LNCAP (cell line): ENCODE results near the gene MICAL3.

Experiments
- TF ChIP-seq, protein P1 (sequence below): fragments of 450-650 bp; IDR thresholded peaks from 2 replicates; pipeline ENCODE4 v1.5.1; 2017; ENCODE audit warnings: mild to moderate bottlenecking

MICAL3 gene

DNA sequence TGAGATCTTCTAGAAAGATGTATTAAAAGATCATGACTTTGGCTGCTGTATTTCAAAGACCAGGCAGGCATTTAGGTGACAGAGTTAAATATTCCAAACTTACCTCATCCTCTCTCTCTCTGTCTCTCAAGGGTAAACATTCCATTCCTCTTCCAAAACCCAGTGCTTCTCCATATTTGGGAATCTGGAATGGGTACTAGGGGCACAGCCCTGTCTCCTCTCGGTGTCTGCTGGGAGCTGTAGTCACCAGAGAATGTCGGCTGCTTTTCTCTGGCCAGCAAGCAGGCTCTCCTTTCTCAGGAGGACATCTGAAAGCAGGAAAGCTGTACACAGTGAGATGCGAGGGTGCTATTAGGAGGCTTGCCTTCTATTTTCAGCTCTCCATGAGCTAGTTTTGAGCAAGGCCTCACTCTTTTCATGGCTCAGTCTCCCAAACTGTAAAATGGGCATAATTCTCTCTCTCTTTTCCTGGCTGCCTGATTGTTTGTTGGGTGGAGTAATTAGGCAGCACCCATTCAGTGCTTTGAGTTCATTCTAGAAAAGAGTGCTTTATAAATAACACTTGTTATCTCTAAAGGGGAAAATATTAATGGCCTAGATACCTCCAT, 44.1 kb upstream of the MICAL3 start:
- TF ChIP-seq, protein P1, sequence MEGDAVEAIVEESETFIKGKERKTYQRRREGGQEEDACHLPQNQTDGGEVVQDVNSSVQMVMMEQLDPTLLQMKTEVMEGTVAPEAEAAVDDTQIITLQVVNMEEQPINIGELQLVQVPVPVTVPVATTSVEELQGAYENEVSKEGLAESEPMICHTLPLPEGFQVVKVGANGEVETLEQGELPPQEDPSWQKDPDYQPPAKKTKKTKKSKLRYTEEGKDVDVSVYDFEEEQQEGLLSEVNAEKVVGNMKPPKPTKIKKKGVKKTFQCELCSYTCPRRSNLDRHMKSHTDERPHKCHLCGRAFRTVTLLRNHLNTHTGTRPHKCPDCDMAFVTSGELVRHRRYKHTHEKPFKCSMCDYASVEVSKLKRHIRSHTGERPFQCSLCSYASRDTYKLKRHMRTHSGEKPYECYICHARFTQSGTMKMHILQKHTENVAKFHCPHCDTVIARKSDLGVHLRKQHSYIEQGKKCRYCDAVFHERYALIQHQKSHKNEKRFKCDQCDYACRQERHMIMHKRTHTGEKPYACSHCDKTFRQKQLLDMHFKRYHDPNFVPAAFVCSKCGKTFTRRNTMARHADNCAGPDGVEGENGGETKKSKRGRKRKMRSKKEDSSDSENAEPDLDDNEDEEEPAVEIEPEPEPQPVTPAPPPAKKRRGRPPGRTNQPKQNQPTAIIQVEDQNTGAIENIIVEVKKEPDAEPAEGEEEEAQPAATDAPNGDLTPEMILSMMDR = no peak

GRCh38 chr22:18067548-18068341, 43.4 kb upstream of the MICAL3 start:
- TF ChIP-seq, protein P1 = no peak

DNA sequence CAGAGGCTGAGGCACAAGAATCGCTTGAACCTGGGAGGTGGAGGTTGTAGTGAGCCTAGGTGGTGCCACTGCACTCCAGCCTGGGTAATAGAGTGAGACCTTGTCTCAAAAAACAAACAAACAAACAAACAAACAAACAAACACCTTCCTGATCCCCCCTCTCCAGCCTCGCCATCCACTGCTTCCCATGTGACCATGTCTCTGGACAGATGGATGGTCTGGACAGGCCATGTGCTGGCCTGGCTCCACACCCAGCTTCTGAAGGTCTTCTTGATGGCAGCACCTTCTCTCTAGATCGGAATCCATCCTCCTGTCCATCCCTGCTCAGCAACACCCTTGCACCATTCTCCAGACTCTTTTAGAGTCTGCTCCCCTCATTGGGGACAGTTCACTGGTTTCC, 42.8 kb upstream of the MICAL3 start:
- TF ChIP-seq, protein P1 = no peak

- TF ChIP-seq, protein P1 = no peak
These were observed 42.0 kb upstream of the MICAL3 start for GRCh38 chr22:18066181-18066859.

DNA sequence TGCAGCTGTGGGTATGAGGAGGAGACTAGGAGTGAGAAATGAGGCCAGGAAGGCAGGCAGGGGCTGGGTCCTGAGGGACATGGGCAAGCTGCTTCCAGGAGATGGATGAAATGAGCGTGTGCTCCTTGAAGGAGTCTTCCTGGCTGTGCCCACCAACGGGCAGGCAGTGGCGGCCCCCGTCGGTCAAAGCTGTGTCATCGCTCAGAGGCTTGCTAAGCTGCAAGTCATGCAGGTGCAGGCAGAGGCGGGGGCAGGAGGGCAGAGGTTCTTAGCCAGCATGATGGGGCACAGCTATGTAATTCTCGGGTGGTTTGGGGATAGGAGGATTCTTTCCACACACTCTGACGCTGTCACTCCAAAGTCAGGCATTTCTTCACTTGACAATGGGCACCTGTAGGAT, 40.9 kb upstream of the MICAL3 start:
- TF ChIP-seq, protein P1 = no peak

- TF ChIP-seq, protein P1 = no peak
These were observed 40.3 kb upstream of the MICAL3 start for GRCh38 chr22:18064636-18065035.

- TF ChIP-seq, protein P1 = no peak
These were observed 38.9 kb upstream of the MICAL3 start for GRCh38 chr22:18063306-18063705.
